AG09309 (cell line): ENCODE results near the gene AQP1.

Source experiments
- DNase-seq: peaks from one replicate; pipeline ENCODE4 v3.0.0-alpha.2; 2010; ENCODE audit warnings: low read depth
- H3K4me3 ChIP-seq: 2 replicates; pipeline ENCODE4 v1.5.1; 2011; ENCODE audit warnings: mild to moderate bottlenecking, low read depth, low read length, moderate library complexity; ENCODE audit not compliant: control insufficient read depth
- CTCF ChIP-seq: IDR thresholded peaks from 2 replicates; pipeline ENCODE4 v1.5.1; 2011; ENCODE audit warnings: mild to moderate bottlenecking, low read depth, low read length, inconsistent platforms; ENCODE audit not compliant: insufficient read depth, control insufficient read depth; ENCODE audit errors: missing control alignments

The AQP1 gene

GRCh38 chr7:30873656-30874055, 38.0 kb upstream of the AQP1 start:
- no peak for DNase-seq
- TF ChIP-seq CTCF, result no peak
- no peak overlapping the region for H3K4me3 ChIP-seq

GRCh38 chr7:30874656-30875302, 36.9 kb upstream of the AQP1 start:
- TF ChIP-seq CTCF, result no peak
- no peak overlapping the region for H3K4me3 ChIP-seq
- DNase-seq, result no peak

GRCh38 chr7:30877015-30877769, 34.5 kb upstream of the AQP1 start:
- TF ChIP-seq CTCF, result no peak
- DNase-seq, result no peak
- no peak overlapping the region for H3K4me3 ChIP-seq

- no peak for DNase-seq
- no peak for TF ChIP-seq CTCF
- no peak overlapping the region for H3K4me3 ChIP-seq
These were observed 33.7 kb upstream of the AQP1 start for GRCh38 chr7:30877993-30878392.

- DNase-seq, result no peak
- TF ChIP-seq CTCF, result no peak
- no peak overlapping the region for H3K4me3 ChIP-seq
These were observed 32.2 kb upstream of the AQP1 start for GRCh38 chr7:30879139-30880124.

- H3K4me3 ChIP-seq, result no peak overlapping the region
- no peak for DNase-seq
- no peak for TF ChIP-seq CTCF
These were observed 31.4 kb upstream of the AQP1 start for GRCh38 chr7:30880125-30880720.
